HS-5 (cell line): ENCODE results near the gene DLK1.

Experiments
- DNase-seq: peaks from one replicate; pipeline ENCODE4 v3.0.0-alpha.2; 2012; ENCODE audit warnings: low read depth

Gene DLK1

DNA sequence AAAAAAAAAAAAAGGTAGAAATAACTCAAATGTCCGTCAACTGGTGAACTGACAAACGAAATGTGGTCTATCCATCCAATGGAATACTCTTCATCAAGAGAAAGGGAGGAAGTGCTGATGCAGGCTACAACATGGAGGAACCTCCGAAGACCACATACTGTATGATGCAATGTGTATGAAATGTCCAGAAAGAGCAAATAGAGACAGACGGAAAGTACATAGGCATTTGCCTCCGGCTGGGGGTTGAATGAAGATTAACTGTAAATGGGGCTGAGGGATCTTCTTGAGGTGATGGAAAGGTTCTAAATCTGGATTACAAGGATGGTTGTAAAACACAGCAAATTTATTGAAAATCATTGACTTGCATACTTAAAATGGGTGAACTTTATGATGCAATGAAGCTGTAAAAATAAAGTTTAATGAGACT is 35.4 kb downstream of the DLK1 start:
- no peak for DNase-seq

DNA sequence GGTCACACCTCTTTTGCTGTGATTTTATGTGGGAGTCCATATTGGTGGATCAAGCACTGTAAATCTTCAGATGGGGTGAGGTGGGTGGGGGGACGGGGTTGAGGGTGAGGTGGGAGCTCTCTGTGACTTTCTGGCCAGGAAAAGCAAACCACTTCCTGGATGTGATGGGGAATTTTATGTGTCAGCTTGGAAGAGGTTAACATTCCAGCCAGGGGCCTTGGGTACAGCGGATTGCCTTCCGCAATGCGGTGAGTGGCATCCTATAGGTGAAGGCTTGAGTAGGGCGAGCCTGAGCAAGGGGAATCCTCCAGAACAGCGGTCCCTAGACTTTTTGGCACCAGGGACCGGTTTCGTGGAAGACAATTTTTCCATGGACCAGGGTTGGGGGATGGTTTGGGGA is 36.2 kb downstream of the DLK1 start:
- no peak for DNase-seq

- no peak for DNase-seq
Measured at GRCh38 chr14:100764471-100765115, 37.9 kb downstream of the DLK1 start.

DNA sequence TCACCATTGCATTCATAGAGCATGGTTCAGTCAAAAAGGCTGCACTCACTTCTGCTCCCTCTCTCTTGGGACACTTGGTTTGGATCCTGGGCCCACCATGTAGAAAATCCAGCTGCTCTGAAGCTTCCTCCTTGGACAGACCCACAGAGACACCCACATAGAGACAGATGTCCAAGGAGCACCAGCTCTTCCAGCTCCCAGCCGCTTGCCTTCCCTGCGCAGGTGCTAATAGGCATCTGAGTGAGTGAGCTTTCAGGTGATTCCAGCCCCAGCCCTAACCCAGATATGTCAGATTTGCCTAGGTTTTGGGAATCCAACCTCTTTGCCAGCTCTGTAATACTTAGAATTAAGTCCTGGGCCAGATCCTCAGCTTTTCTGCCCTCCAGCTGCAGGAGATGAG is 38.6 kb downstream of the DLK1 start:
- DNase-seq: no peak

- no peak for DNase-seq
Measured at GRCh38 chr14:100765991-100766390, 39.3 kb downstream of the DLK1 start.

- DNase-seq: no peak
Measured at GRCh38 chr14:100767003-100767787, 40.5 kb downstream of the DLK1 start.

DNA sequence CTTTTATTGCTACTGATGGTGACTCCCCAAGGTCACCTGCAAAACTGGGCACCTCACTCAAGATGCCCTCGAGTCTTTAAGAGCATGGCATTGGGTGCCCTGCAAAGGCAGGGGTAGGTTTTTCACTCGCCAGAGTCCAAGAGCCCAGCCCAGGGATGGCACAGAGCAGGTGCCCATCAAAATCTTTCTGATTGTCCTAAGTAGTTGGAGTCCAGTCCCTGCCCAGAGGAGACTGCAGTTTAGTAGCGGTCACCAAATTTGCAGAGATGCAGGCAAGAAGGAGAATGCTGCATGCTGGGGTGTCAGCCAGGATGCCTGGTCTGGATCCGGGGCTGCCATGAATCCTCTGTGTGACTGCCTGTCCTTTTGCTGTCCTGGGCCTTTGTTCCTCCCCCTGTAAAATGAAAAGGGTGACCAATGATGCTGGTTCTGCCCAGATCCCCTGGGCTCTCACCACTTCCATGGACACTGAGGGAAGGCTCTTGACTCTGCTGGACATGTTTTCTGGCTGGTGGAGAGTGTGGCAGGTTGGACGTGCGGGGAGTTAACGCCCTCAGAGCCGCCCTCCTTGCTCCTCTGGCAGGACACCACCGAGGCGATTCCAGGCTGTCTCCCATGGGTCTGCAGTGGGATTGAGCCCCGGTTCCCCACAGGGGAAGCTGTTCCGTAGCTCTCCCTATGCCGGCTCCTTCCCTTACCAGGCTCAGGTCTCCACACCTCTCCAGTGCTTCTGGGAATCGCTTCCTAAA is 41.3 kb downstream of the DLK1 start:
- no peak for DNase-seq

DNA sequence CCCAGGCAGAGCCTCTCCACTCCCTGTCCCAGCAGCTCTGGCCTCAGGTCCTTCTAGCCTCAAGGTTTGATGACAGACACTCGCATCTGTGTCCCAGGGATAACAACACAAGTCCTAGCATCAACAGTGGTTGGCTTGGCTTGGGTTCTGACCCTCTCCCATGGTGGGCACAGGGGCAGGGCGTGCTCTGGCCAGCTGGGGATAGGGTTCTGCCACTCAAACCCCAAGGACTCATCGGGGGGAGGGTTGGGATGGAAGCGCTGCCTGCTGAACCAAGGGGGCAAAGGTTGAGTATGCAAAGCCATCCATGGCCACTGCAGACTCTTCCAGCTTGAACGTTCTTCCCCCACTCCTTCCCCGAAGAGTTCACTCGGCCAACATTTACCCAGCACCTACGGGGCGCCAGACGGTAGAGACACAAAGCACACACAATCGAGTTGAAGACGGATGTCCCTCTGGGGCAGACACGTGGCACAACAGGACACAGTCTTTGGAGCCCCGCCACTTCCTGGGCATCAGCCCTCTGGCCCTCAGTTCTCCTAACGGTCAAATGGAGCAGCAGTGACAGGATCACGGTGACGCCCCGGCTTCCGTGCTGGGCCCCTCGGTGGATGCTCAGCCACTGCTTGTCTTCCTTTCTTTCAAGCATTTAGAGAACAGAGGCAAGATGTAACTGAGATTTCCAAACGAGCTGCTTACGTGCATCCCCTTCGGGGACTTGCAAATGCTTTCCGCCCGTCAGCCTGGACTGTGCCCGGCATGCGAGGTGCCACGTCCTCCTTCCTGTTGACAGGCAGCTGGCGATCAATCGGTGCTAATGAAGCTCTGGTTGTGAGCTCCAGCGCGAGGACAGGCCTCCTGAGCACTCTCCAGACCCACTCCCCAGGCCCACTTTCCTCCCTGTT is 42.6 kb downstream of the DLK1 start:
- DNase-seq: no peak

- DNase-seq: no peak
Measured at GRCh38 chr14:100770046-100770445, 43.4 kb downstream of the DLK1 start.

DNA sequence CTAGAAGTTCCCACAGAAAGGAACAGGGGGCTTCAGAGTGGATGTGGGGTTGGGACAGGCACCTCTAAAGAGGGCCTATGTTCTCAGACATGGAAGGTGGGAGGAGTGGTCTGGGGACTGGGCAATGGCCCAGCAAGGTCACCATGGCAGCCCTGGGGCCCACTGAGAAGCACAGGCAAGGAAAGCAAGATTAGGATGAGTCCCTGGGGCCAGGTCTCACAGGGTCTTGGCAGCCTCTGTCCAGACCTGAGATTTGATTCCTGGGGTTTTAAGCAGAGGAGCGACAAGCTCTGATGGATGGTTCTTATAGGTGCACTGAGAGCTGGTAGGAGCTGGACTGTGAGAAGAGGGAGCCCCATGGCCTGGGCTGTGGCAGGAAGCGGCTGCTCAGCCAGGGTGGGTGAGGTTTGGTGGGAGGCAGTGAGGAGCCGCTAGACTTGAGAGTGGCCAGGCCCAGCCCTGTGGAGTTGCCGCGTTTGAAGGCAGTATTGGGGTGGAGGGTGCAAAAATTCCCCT is 44.0 kb downstream of the DLK1 start:
- DNase-seq: no peak

GRCh38 chr14:100771121-100771800 is 44.6 kb downstream of the DLK1 start:
- DNase-seq: no peak

DNA sequence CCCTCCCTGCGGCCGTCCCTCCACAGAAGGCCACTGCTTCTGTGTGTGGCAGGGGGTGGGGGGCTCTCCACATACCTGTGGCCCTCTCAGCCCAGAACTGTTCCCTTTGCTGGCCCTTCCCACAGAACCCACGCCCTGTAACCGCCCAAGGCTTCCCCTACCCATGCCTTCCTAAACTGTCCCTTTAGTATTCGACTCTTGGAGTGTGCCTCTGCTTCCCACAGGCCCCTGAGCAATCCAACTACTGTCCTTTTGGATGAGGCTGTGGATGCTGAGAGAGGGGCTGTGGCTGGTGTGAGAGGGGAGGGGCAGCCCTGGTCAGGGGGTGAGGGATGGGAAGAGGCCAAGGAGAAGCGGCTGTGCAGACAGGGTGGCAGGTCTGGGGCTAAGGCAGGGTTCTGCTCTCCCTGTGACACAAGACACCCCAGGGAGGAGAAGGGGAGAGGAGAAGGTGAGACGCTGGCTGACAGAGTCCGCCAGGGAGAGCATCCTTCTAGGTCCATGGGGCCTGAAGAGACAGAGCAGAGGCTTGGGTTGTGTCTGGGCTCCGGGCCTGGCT is 46.0 kb downstream of the DLK1 start:
- DNase-seq: no peak

DNA sequence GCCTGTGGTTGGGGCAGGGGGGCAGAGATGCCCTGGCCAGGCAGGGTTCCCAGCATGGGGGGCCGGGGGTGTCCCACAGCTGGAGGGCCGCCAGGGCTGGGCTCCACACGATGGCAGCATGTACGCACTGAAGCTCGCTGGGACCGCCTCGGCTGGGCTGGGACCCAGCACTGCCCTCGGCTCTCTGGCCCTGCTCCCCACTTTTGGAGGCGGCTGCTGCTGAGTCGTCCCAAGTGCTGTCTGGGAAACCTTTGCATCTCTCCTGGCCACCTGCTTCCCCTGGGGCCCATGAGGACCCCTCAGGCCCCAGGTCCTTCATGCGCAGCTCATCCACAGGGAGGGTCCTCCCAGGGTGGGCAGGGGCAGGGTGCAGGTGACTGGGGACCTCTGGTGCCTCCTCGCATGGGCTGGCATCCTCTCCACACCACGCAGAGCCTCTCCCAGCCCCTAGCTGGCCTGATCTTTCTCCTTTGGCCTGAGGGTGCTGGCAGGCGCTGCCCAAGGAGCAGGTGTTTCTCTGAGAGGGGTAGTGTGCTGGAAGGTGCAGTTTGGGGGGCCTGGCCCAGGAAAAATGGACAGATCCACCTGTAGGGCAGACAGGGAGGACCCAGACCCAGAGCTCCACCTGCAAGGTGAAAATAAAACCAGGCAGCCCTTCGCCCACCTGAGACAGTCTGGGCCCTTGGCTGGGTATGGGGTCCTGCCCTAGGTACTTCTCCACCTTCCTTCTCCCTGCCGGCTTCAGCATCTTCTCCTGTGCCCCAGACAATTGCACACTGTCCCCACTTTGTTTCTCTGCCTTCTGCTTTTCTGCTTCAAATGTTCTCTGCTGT is 46.9 kb downstream of the DLK1 start:
- DNase-seq: no peak

- DNase-seq: no peak
Measured at GRCh38 chr14:100774164-100774537, 47.5 kb downstream of the DLK1 start.

- no peak for DNase-seq
Measured at GRCh38 chr14:100775351-100775830, 48.7 kb downstream of the DLK1 start.

- DNase-seq: no peak
Measured at GRCh38 chr14:100775831-100776591, 49.3 kb downstream of the DLK1 start.

- DNase-seq: no peak
Measured at GRCh38 chr14:100776681-100777365, 50.1 kb downstream of the DLK1 start.

GRCh38 chr14:100777366-100777817 is 50.7 kb downstream of the DLK1 start:
- no peak for DNase-seq
